Stomach (tissue), 9 donors: ENCODE measurements around the gene AGBL4. TPM values are rescaled to one million over a fixed set of nuclear protein-coding genes. Genes with fewer than 3 reads are reported as not detected.

Source experiments
- DNase-seq, 2 donors: peaks; one replicate each; pipeline versions ENCODE4 v3.0.0 to v3.0.0-alpha.2; 2013 to 2019
- H3K27ac ChIP-seq, 5 donors: fragments of 200-600 bp in 4 of 5; sonication (generic) in 4 of 5; one replicate each; pipeline ENCODE4 v1.5.1; 2013 to 2019; ENCODE audit warnings: mild to moderate bottlenecking in 1 of 5, moderate library complexity in 1 of 5
- H3K27me3 ChIP-seq, 3 donors: fragments of 200-600 bp; sonication (generic); one replicate each; pipeline ENCODE4 v1.5.1; 2017 to 2019; ENCODE audit warnings: mixed run types in 1 of 3
- H3K36me3 ChIP-seq, 4 donors: fragments of 200-600 bp; sonication (generic); 1 replicate in 3 of 4; 2 replicates in 1 of 4; pipeline ENCODE4 v1.5.1; 2016 to 2019
- H3K4me1 ChIP-seq, 4 donors: fragments of 200-600 bp; sonication (generic); one replicate each; pipeline ENCODE4 v1.5.1; 2016 to 2019
- H3K4me3 ChIP-seq, 4 donors: fragments of 200-600 bp; sonication (generic) in 3 of 4; one replicate each; pipeline ENCODE4 v1.5.1; 2016 to 2019; ENCODE audit warnings: mild to moderate bottlenecking in 1 of 4
- H3K9me3 ChIP-seq, 4 donors: fragments of 200-600 bp; sonication (generic); one replicate each; pipeline ENCODE4 v1.5.1; 2016 to 2019
- CTCF ChIP-seq, 7 experiments: fragments of 450-650 bp in 4 of 7; fragments of 200-600 bp in 3 of 7; sonication (generic) in 3 of 7; IDR thresholded peaks; one replicate each; pipeline ENCODE4 v1.5.1; 2016 to 2019; ENCODE audit warnings: antibody characterized with exemption in 7 of 7, control low read depth in 2 of 7, mild to moderate bottlenecking in 1 of 7
- EP300 ChIP-seq: sonication (generic); formaldehyde crosslinking; IDR thresholded peaks from one replicate; pipeline ENCODE4 v1.6.1; 2017; ENCODE audit warnings: antibody characterized with exemption
- POLR2A ChIP-seq, 4 donors: fragments of 450-650 bp; IDR thresholded peaks; one replicate each; pipeline ENCODE4 v1.6.1; 2016; ENCODE audit warnings: antibody characterized with exemption in 4 of 4, control low read depth in 2 of 4, mild to moderate bottlenecking in 1 of 4, moderate library complexity in 1 of 4
- POLR2AphosphoS5 ChIP-seq, 3 donors: sonication (generic); formaldehyde crosslinking; IDR thresholded peaks; one replicate each; pipeline ENCODE4 v1.6.1; 2016; ENCODE audit warnings: antibody characterized with exemption in 3 of 3
- WGBS, 5 donors: extraction: QIAGEN DNeasy Blood & Tissue Kit in 3 of 5; methylation state at CpG; one replicate each; pipeline versions ENCODE4 v1.1.5 to v1.1.7; 2013 to 2018; 5-methylcytosine and 5-hydroxymethylcytosine counted together
- intact Hi-C: fragments of 100-400 bp; cut with DNase I; formaldehyde crosslinking; loops from one replicate; pipeline ENCODE4 v1.15.1; 2023; ENCODE audit warnings: low total_unique reads
- polyA plus RNA-seq, 3 donors: library from polyadenylated mRNA; stranded (reverse); fragments of 200-250 nt; gene quantifications; one replicate each; pipeline ENCODE4 v1.2.3, GENCODE V29; 2013
- total RNA-seq, 5 donors: library from RNA; depleted of rRNA; stranded (reverse); fragments of >200 nt; gene quantifications; one replicate each; pipeline versions ENCODE4 v1.1.0 to v1.2.3, GENCODE V29; 2014 to 2016
- donor health status: healthy with polysubstance abuse.
- donor health status: Bipolar disorder and iron deficiency.
- donor health status: healthy.

AGBL4 gene
- total and polyA plus RNA-seq, 8 donors = 0.92 TPM; not detected in 7

GRCh38 chr1:48680411-48681035, 1343.2 kb downstream of the AGBL4 start:
- 33 to 73% (median 52%) methylated on average over 6 to 10 of the region's 10 CpGs for WGBS, 5 donors
- no peak for DNase-seq

GRCh38 chr1:48679859-48680258, 1343.9 kb downstream of the AGBL4 start:
- 74 to 82% (median 74%) methylated on average over 6 of the region's 6 CpGs for WGBS, 5 donors
- peaks cover 0 to 20% (median 14%) of the 10 kb centered on the region in 4 donors for H3K4me1 ChIP-seq
- H3K4me3 ChIP-seq = no peak overlapping the region
- H3K36me3 ChIP-seq = no peaks in the 10 kb centered on the region
- no peak for TF ChIP-seq CTCF (IDR thresholded peaks at IDR 0.05)
- no peak for TF ChIP-seq POLR2AphosphoS5 (IDR thresholded peaks at IDR 0.05)
- no peak for TF ChIP-seq EP300
- no peak for TF ChIP-seq POLR2A (IDR thresholded peaks at IDR 0.05)
- H3K27ac ChIP-seq = no peak overlapping the region
- H3K27me3 ChIP-seq = peaks cover 0 to 7% (median 0%) of the 10 kb centered on the region in 3 donors
- intact Hi-C loops = loop anchor here (10.0 kb wide), 1 partner anchor 135 kb away; no protein-coding TSS in a partner anchor
- H3K9me3 ChIP-seq = no peaks in the 10 kb centered on the region
- DNase-seq = no peak

More at GRCh38 chr1:48680411-48681035, 1343.2 kb downstream of the AGBL4 start:
- H3K4me3 ChIP-seq = no peak overlapping the region
- TF ChIP-seq POLR2AphosphoS5 (IDR thresholded peaks at IDR 0.05) = no peak
- peak in 1 of 7 experiments; percentile 13 for TF ChIP-seq CTCF (IDR thresholded peaks at IDR 0.05)
- TF ChIP-seq EP300 = no peak
- peaks cover 0 to 20% (median 14%) of the 10 kb centered on the region in 4 donors for H3K4me1 ChIP-seq
- no peaks in the 10 kb centered on the region for H3K9me3 ChIP-seq
- H3K27ac ChIP-seq = no peak overlapping the region
- H3K27me3 ChIP-seq = peaks cover 0 to 7% (median 0%) of the 10 kb centered on the region in 3 donors
- intact Hi-C loops = no loop called here
- no peaks in the 10 kb centered on the region for H3K36me3 ChIP-seq

DNA sequence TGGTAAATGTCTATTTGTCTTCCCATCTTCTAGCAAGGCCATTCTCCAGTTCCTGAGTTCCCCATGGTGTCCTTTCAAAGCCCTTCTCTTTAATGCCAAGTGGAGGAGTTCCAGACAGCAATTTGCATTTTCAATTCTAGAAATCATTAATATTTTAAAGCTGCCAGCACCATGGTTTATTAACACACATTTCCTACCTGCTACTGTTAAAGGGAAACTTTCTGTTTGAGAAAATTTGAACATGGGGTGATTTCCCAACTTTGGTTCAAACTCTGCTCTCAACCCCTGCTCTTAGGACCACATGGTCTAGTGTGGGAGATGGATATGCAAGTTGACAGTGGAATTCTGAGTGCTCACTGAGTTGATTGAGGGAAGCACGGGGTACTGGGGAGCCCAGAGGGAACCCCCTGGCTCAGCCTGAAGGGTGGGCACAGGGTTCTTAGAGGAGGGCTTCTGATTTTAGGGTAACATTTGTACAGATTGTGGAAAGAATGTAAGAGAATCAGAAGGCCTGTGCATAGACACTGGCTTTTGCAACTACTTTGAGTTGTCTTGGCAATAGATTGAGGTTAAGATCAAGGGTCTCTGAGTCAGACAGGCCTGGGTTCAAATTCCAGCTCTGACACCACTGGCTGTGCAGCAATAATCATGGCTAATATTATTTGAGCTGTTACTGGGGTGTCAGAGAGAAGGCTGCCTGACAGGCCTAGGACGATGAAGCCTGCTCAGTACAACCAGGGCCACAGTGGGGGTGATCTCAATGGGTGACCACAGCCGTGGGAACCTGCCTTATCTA, 1344.8 kb downstream of the AGBL4 start:
- H3K27me3 ChIP-seq = peaks cover 0 to 7% (median 0%) of the 10 kb centered on the region in 3 donors
- H3K27ac ChIP-seq = no peak overlapping the region
- 80 to 88% (median 85%) methylated on average over 3 of the region's 3 CpGs for WGBS, 5 donors
- peaks cover 0 to 20% (median 14%) of the 10 kb centered on the region in 4 donors for H3K4me1 ChIP-seq
- intact Hi-C loops = loop anchor here (10.0 kb wide), 1 partner anchor 136 kb away; no protein-coding TSS in a partner anchor
- H3K4me3 ChIP-seq = no peak overlapping the region
- H3K36me3 ChIP-seq = no peaks in the 10 kb centered on the region
- no peak for DNase-seq
- no peaks in the 10 kb centered on the region for H3K9me3 ChIP-seq
- no peak for TF ChIP-seq POLR2AphosphoS5 (IDR thresholded peaks at IDR 0.05)
- TF ChIP-seq EP300 = no peak
- no peak for TF ChIP-seq CTCF (IDR thresholded peaks at IDR 0.05)
- no peak for TF ChIP-seq POLR2A (IDR thresholded peaks at IDR 0.05)
